Prostate gland (tissue), 2 donors: ENCODE measurements around the gene CLCNKA. TPM values are rescaled to one million over a fixed set of nuclear protein-coding genes. Genes with fewer than 3 reads are reported as not detected.
A peak's percentile ranks its signal among the peaks of the same experiment; 100 is the strongest.
"Not testable (repeated sequence)": the region's sequence is repeated elsewhere in the genome, so short reads cannot be mapped to it uniquely, and the experiment has no call there.

Source experiments
- DNase-seq: peaks from one replicate; pipeline ENCODE4 v3.0.0-alpha.2; 2019; ENCODE audit warnings: low spot score
- H3K27ac ChIP-seq, 2 donors: fragments of 200-600 bp; sonication (generic); 2 replicates each; pipeline ENCODE4 v1.5.1; 2017 to 2019
- H3K27me3 ChIP-seq: fragments of 200-600 bp; sonication (generic); replicated peaks from 2 replicates; pipeline ENCODE4 v1.5.1; 2019; ENCODE audit not compliant: insufficient read depth
- H3K36me3 ChIP-seq, 2 donors: fragments of 200-600 bp; sonication (generic); 1 replicate in 1 of 2; 2 replicates in 1 of 2; pipeline versions ENCODE4 v1.5.1 to v1.8.1; 2017 to 2019
- H3K4me1 ChIP-seq: fragments of 200-600 bp; sonication (generic); replicated peaks from 2 replicates; pipeline ENCODE4 v1.5.1; 2019
- H3K4me3 ChIP-seq, 2 donors: fragments of 200-600 bp; sonication (generic); 2 replicates each; pipeline ENCODE4 v1.5.1; 2017 to 2019
- H3K9me3 ChIP-seq: fragments of 200-600 bp; sonication (generic); 2 replicates; pipeline ENCODE4 v1.5.1; 2017
- CTCF ChIP-seq, 4 experiments: fragments of 200-600 bp in 2 of 4; fragments of 450-650 bp in 2 of 4; sonication (generic) in 2 of 4; IDR thresholded peaks; 1 replicate in 3 of 4; 2 replicates in 1 of 4; pipeline ENCODE4 v1.5.1; 2016 to 2019; ENCODE audit warnings: antibody characterized with exemption in 4 of 4, mild to moderate bottlenecking in 2 of 4, moderate library complexity in 2 of 4
- POLR2A ChIP-seq: fragments of 450-650 bp; IDR thresholded peaks from one replicate; pipeline ENCODE4 v1.6.1; 2016; ENCODE audit warnings: antibody characterized with exemption, mild to moderate bottlenecking
- POLR2AphosphoS5 ChIP-seq: sonication (generic); formaldehyde crosslinking; IDR thresholded peaks from one replicate; pipeline ENCODE4 v1.6.1; 2017; ENCODE audit warnings: antibody characterized with exemption
- WGBS: methylation state at CpG from one replicate; pipeline ENCODE4 v1.1.5; 2018; 5-methylcytosine and 5-hydroxymethylcytosine counted together
- intact Hi-C: fragments of 100-400 bp; cut with DNase I; formaldehyde crosslinking; loops from one replicate; pipeline ENCODE4 v1.14.2; 2022
- total RNA-seq, 2 donors: library from RNA; depleted of rRNA; stranded (reverse); fragments of >200 nt; gene quantifications; one replicate each; pipeline ENCODE4 v1.1.0, GENCODE V29; 2016

Gene CLCNKA
- total RNA-seq, 2 donors from 2014 or later, result 0.41 to 2.1 TPM

- no peak overlapping the region for H3K4me3 ChIP-seq
- H3K36me3 ChIP-seq, result no peaks in the 10 kb centered on the region
Measured at GRCh38 chr1:16042096-16042495, 20.3 kb downstream of the CLCNKA start.

GRCh38 chr1:16042654-16043053, 20.8 kb downstream of the CLCNKA start:
- H3K27ac ChIP-seq, H3K9me3 ChIP-seq, DNase-seq, H3K4me1 ChIP-seq, H3K4me3 ChIP-seq, H3K27me3 ChIP-seq, H3K36me3 ChIP-seq, intact Hi-C loops: not testable (repeated sequence)
- WGBS, result 100% methylated on average over 6 of the region's 9 CpGs

More at GRCh38 chr1:16042096-16042495, 20.3 kb downstream of the CLCNKA start:
- no peak for DNase-seq
- H3K27ac ChIP-seq, result no peak overlapping the region
- no peaks in the 10 kb centered on the region for H3K4me1 ChIP-seq
- intact Hi-C loops, result no loop called here
- H3K9me3 ChIP-seq, result no peaks in the 10 kb centered on the region
- no peaks in the 10 kb centered on the region for H3K27me3 ChIP-seq
- 82% methylated on average over 8 of the region's 9 CpGs for WGBS
- no peak for TF ChIP-seq CTCF (IDR thresholded peaks at IDR 0.05)
- TF ChIP-seq POLR2A, result no peak
- TF ChIP-seq POLR2AphosphoS5, result no peak

- intact Hi-C loops, result no loop called here
- H3K9me3 ChIP-seq, result no peaks in the 10 kb centered on the region
- H3K27ac ChIP-seq, result no peak within 1 kb of the TSS
- no peaks in the 10 kb centered on the region for H3K4me1 ChIP-seq
- H3K4me3 ChIP-seq, result no peak within 1 kb of the TSS
- TF ChIP-seq POLR2A, result no peak
- peak; percentile 35 for TF ChIP-seq POLR2AphosphoS5
- no peak for TF ChIP-seq CTCF (IDR thresholded peaks at IDR 0.05)
- DNase-seq, result no peak
- no peaks in the 10 kb centered on the region for H3K36me3 ChIP-seq
- H3K27me3 ChIP-seq, result no peaks in the 10 kb centered on the region
- WGBS, result 51% methylated on average over 7 of the region's 7 CpGs
Measured at GRCh38 chr1:16043521-16043920, 21.7 kb downstream of the CLCNKA start, which contains the start of gene CLCNKB. Gene CLCNKB (plus strand): TSS chr1:16043782. CDS start chr1:16044493, 711 bp downstream.

- intact Hi-C loops, result no loop called here
- no peaks in the 10 kb centered on the region for H3K4me1 ChIP-seq
- 81% methylated on average over 4 of the region's 5 CpGs for WGBS
- no peak overlapping the region for H3K27ac ChIP-seq
- no peaks in the 10 kb centered on the region for H3K36me3 ChIP-seq
- H3K9me3 ChIP-seq, result no peaks in the 10 kb centered on the region
- DNase-seq, result no peak
- H3K27me3 ChIP-seq, result no peaks in the 10 kb centered on the region
- no peak overlapping the region for H3K4me3 ChIP-seq
- TF ChIP-seq POLR2A, result no peak
- no peak for TF ChIP-seq POLR2AphosphoS5
- no peak for TF ChIP-seq CTCF (IDR thresholded peaks at IDR 0.05)
Measured at GRCh38 chr1:16043950-16044349, 22.1 kb downstream of the CLCNKA start.

- TF ChIP-seq POLR2AphosphoS5 (no peak), CTCF (IDR thresholded peaks at IDR 0.05) (no peak), POLR2A (no peak)
- Histone ChIP-seq H3K9me3 (no peaks in the 10 kb centered on the region), H3K27ac (no peak overlapping the region), H3K4me1 (no peaks in the 10 kb centered on the region), H3K27me3 (no peaks in the 10 kb centered on the region), H3K36me3 (no peaks in the 10 kb centered on the region), H3K4me3 (no peak overlapping the region)
- DNase-seq, result no peak
- intact Hi-C loops, result loop anchor here (5.0 kb wide), 1 partner anchor 235 kb away; no protein-coding TSS in a partner anchor
- 65% methylated on average over 7 of the region's 7 CpGs for WGBS
Measured at GRCh38 chr1:16046842-16047241, 25.0 kb downstream of the CLCNKA start.
